Right atrium auricular region (tissue), 2 donors: ENCODE results near the gene CREBBP. TPM values are rescaled to one million over a fixed set of nuclear protein-coding genes. Genes with fewer than 3 reads are reported as not detected.

Experiments used
- DNase-seq: peaks from one replicate; pipeline ENCODE4 v3.0.0-alpha.2; 2019; ENCODE audit warnings: low spot score
- H3K27ac ChIP-seq, 2 donors: fragments of 200-600 bp; sonication (generic); 1 replicate in 1 of 2; 2 replicates in 1 of 2; pipeline ENCODE4 v1.5.1; 2016 to 2019
- H3K27me3 ChIP-seq, 2 donors: fragments of 200-600 bp; sonication (generic); one replicate each; pipeline versions ENCODE4 v1.5.1 to v1.6.0; 2017 to 2019
- H3K36me3 ChIP-seq: fragments of 200-600 bp; sonication (generic); one replicate; pipeline ENCODE4 v1.5.1; 2016
- H3K4me1 ChIP-seq, 2 donors: fragments of 200-600 bp; sonication (generic); one replicate each; pipeline versions ENCODE4 v1.5.1 to v1.6.0; 2017 to 2019
- H3K4me3 ChIP-seq, 2 donors: fragments of 200-600 bp; sonication (generic); 1 replicate in 1 of 2; 2 replicates in 1 of 2; pipeline ENCODE4 v1.5.1; 2017 to 2019; ENCODE audit warnings: mild to moderate bottlenecking in 1 of 2, moderate library complexity in 1 of 2
- H3K9me3 ChIP-seq, 2 donors: fragments of 200-600 bp; sonication (generic); one replicate each; pipeline ENCODE4 v1.5.1; 2019
- CTCF ChIP-seq, 2 donors: fragments of 200-600 bp; sonication (generic); IDR thresholded peaks; one replicate each; pipeline ENCODE4 v1.5.1; 2019; ENCODE audit warnings: antibody characterized with exemption in 2 of 2
- total RNA-seq, 2 donors: library from RNA; depleted of rRNA; stranded (reverse); fragments of >200 nt; gene quantifications; one replicate each; pipeline ENCODE4 v1.1.0, GENCODE V29; 2016

CREBBP gene
- total RNA-seq, 2 donors from 2014 or later: 38.3 to 54.3 TPM

- Histone ChIP-seq H3K4me1 (peaks cover 0 to 20% of the 10 kb centered on the region in 2 donors), H3K4me3 (peak overlapping the region in 1 of 2 donors; percentile 41), H3K36me3 (peaks cover 10% of the 10 kb centered on the region), H3K27me3 (no peaks in the 10 kb centered on the region), H3K9me3 (no peaks in the 10 kb centered on the region), H3K27ac (peak overlapping the region; percentile 47 to 49)
- TF ChIP-seq CTCF (IDR thresholded peaks at IDR 0.05): no peak
- DNase-seq: no peak
Measured at GRCh38 chr16:3690980-3691720, 189.4 kb downstream of the CREBBP start.

GRCh38 chr16:3690470-3690928, 190.0 kb downstream of the CREBBP start:
- peak; percentile 97 for DNase-seq
- Histone ChIP-seq H3K36me3 (peaks cover 16% of the 10 kb centered on the region), H3K27ac (peak overlapping the region; percentile 47 to 49), H3K4me3 (peak overlapping the region; percentile 5 to 41), H3K9me3 (no peaks in the 10 kb centered on the region), H3K27me3 (no peaks in the 10 kb centered on the region), H3K4me1 (peaks cover 0 to 16% of the 10 kb centered on the region in 2 donors)
- TF ChIP-seq CTCF (IDR thresholded peaks at IDR 0.05): peak; percentile 81 to 98

DNA sequence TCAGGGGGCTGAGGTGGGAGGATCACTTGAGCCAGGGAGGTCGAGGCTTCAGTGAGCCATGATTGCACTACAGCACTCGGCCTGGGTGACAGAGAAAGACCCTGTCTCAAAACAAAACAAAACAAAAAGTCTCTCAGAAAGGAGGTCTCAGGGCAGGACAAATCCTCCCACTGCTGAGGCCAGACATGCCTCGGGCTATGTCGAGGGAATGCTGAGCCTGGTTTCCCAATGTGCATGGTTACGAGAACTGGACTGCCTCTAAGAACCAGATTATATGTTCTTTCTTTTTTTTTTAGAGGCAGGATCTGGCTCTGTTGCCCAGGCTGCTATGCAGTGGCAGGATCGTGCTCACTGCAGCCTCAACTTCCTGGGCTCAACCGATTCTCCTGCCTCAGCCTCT, 190.8 kb downstream of the CREBBP start:
- no peak for TF ChIP-seq CTCF (IDR thresholded peaks at IDR 0.05)
- H3K4me1 ChIP-seq: peaks cover 0 to 16% of the 10 kb centered on the region in 2 donors
- no peak overlapping the region for H3K4me3 ChIP-seq
- DNase-seq: no peak
- H3K27me3 ChIP-seq: no peaks in the 10 kb centered on the region
- peak overlapping the region; percentile 7 to 47 for H3K27ac ChIP-seq
- H3K36me3 ChIP-seq: peaks cover 24% of the 10 kb centered on the region
- no peaks in the 10 kb centered on the region for H3K9me3 ChIP-seq

DNA sequence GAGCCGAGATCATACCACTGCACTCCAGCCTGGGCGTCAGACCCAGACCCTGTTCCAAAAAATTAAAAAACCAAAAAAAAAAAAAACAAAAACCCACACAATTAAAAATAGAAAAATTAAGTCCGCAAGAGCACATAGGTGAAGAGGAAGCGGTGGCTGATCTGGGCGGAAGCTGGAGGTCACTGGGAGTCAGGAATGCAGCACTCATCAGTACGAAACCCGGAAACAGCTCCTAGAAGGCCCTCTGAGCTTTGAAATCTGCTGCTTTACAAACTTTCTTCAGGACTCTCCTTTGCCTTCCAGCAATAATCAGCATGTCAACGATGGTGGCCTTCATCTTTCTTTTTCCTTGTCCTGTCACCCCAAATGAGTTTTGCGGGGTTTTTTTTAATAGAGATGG, 192.7 kb downstream of the CREBBP start:
- no peaks in the 10 kb centered on the region for H3K9me3 ChIP-seq
- TF ChIP-seq CTCF (IDR thresholded peaks at IDR 0.05): no peak
- H3K4me1 ChIP-seq: peaks cover 0 to 16% of the 10 kb centered on the region in 2 donors
- no peaks in the 10 kb centered on the region for H3K27me3 ChIP-seq
- DNase-seq: no peak
- no peak overlapping the region for H3K4me3 ChIP-seq
- no peak overlapping the region for H3K27ac ChIP-seq
- H3K36me3 ChIP-seq: peaks cover 28% of the 10 kb centered on the region

GRCh38 chr16:3687021-3687420, 193.5 kb downstream of the CREBBP start:
- no peak overlapping the region for H3K27ac ChIP-seq
- peaks cover 0 to 16% of the 10 kb centered on the region in 2 donors for H3K4me1 ChIP-seq
- no peak overlapping the region for H3K4me3 ChIP-seq
- TF ChIP-seq CTCF (IDR thresholded peaks at IDR 0.05): no peak
- H3K36me3 ChIP-seq: peaks cover 28% of the 10 kb centered on the region
- no peaks in the 10 kb centered on the region for H3K27me3 ChIP-seq
- no peak for DNase-seq
- H3K9me3 ChIP-seq: no peaks in the 10 kb centered on the region
